OCI-LY7 (cell line): Measurements from ENCODE around the gene HELT.

Source experiments
- CTCF ChIP-seq: fragments of 200-600 bp; sonication (generic); conservative IDR thresholded peaks from 2 replicates; pipeline ENCODE4 v1.5.1; 2014; ENCODE audit warnings: mild to moderate bottlenecking, antibody characterized with exemption, low read length, moderate library complexity, mixed read lengths
- EZH2phosphoT487 ChIP-seq: fragments of 200-600 bp; sonication (generic); IDR thresholded peaks from 2 replicates; pipeline ENCODE4 v1.6.1; 2018; ENCODE audit warnings: low read depth, borderline replicate concordance, mild to moderate bottlenecking, mixed run types, antibody characterized with exemption, low read length, moderate library complexity, mixed read lengths

- TF ChIP-seq CTCF (no peak), EZH2phosphoT487 (no peak)
Measured at GRCh38 chr4:184978211-184978610, 40.1 kb upstream of the HELT start.
